LNCAP (cell line): ENCODE measurements around the gene CPM.

Source experiments
- TF ChIP-seq, protein P1 (sequence below): fragments of 450-650 bp; IDR thresholded peaks from 2 replicates; pipeline ENCODE4 v1.5.1; 2017; ENCODE audit warnings: mild to moderate bottlenecking

The CPM gene

DNA sequence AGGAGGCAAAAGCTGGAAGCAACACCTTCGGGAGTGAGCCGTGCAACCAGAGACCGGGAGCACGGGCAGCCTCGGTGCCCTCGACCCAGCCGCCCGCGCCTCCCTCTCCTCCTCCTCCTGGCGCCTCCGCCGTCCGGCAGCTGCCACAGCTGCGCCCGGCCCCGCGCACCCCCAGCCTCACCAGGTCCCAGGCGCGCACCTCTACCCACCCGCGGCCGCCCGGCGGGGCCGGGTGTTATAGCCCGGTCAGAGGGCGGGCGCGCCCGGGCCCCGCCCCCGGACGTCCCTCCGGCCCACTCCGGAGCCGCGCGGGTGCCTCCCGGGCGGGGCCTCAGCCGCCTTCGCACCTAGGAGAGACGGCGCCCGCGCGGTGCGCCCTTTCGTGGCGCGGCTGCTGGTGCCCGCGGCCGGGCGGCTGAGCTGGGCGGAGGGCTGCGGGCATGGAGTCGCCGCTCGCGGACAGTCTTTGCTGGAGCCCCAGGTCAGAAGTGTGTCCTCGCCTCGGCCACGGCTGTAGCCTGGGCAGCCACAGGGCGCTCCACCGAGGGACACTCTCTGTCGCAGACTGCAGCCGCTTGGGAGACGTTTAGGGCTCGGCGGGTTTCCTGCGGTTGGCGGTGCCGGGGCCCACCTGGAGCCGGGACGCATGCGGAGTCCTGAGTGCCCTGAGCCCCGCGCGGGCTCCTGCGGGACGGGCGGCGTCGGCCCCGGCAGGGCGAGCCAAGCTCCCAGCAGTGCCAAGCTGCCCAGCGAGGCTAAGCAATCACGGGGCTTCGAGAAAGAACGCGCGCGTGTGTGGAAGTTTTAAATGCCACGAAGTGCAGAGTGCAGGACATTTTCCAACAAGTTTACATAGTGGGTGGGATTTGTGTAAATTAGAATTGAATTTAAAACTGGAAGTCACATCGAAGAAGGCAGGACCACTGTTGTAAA, at the start of gene CPM:
CPM (minus strand) TSS at position 211 of the 933 bp plus-strand sequence. CDS start 334 bp downstream, outside the sequence.
- TF ChIP-seq, protein P1, sequence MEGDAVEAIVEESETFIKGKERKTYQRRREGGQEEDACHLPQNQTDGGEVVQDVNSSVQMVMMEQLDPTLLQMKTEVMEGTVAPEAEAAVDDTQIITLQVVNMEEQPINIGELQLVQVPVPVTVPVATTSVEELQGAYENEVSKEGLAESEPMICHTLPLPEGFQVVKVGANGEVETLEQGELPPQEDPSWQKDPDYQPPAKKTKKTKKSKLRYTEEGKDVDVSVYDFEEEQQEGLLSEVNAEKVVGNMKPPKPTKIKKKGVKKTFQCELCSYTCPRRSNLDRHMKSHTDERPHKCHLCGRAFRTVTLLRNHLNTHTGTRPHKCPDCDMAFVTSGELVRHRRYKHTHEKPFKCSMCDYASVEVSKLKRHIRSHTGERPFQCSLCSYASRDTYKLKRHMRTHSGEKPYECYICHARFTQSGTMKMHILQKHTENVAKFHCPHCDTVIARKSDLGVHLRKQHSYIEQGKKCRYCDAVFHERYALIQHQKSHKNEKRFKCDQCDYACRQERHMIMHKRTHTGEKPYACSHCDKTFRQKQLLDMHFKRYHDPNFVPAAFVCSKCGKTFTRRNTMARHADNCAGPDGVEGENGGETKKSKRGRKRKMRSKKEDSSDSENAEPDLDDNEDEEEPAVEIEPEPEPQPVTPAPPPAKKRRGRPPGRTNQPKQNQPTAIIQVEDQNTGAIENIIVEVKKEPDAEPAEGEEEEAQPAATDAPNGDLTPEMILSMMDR = no peak

DNA sequence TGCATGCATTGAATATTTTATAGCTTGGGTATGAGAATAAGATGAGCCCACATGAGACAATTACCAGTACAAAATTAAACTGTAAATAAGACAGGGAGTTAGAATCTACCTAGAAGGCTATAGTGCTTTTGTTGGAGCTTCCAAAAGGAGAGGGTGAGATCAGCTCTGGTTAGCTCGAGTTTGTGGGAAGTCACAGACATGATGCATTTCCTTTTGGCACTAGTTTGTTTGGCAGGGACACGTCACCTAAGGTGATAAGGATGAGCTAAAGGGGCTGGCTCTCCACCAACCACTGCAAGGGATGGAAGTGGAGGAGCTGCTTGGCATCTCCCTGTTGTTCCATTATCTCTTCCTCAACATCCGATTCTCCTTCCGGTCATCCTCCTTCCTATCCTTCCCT, 48.5 kb upstream of the CPM start:
- TF ChIP-seq, protein P1 = no peak

DNA sequence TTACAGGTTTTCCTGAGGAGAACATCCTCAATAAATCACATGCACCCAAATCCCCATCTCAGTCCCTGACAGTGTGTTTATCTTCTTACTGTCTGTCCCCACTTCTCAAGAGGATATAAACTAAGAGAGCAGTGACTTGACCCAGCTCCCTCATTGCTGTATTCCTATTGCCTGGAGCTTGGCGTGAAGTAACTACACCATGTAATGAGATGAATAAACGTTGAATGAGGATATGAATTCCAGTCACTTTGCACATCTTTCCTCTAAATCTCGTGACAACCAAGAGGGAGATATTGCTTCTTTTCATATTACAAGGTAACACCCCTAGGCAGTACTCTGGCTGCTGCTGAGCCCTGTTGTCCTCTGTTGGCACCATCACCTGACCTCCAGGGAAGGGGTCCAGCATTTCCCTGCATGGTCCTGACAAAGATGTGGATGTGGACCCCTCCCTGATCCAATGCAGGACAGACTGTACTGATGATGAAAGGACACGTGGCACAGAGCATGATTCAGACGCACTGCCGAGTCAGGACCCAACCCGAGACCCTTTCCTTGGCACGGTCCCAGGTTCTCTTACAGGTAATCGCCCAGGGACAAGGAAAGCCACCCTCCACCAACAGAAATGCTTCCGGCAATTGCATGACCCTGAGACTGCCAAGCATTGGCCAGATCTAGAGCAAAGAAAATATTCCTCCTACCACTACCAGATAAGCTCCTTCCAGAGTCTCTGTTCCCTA, 47.7 kb upstream of the CPM start:
- TF ChIP-seq, protein P1 = no peak

DNA sequence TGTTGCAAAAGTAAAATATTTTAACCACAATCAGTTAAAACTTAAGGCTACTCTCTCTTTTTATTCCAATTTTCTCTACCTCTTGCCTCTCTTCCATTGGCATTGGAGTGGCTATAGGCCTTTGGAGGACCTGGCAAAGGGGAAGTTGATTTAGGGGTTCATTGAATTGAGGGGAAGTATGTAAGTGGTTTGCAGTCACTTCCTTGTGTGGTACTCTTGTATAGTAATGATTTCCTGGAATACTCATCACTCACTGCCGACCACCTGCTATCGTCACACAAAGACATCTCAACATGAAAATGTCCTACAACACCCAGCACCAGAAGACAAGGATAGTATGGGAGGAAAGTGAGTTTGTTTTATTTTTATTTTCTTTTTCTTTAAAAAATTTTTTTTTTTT, 45.7 kb upstream of the CPM start:
- TF ChIP-seq, protein P1 = no peak

DNA sequence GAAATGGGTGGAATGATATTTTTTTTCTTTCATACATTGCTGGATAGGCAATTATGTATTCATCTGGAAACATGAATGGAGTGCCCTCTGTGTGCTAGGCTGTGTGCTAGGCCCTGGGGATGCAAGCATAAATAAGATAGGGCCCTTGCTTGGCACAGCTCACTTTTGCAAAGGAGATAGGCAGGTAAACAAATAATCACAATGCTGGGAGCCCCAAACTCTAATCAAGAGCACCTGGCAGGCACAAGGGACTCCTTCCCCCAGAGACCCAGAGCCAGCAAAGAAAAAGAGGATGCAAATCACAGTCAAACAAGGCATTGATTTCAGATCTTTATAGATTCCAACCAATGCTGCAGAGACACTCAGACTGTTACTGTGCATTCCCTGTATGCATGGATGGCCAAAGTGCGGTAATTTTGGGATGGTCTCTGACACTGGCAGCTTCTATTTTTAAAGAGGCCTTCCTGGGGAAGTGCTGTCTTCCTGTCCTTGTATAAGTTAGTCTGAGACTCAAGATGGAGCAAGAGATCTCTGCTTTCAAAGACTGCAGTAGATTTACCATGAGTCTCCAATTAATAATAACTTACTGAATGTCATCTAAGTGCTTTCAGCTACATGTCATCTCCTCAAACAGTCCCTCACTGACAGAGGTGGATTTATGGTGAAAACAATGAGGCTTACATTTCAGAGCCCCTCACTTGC, 45.1 kb upstream of the CPM start:
- TF ChIP-seq, protein P1 = no peak

DNA sequence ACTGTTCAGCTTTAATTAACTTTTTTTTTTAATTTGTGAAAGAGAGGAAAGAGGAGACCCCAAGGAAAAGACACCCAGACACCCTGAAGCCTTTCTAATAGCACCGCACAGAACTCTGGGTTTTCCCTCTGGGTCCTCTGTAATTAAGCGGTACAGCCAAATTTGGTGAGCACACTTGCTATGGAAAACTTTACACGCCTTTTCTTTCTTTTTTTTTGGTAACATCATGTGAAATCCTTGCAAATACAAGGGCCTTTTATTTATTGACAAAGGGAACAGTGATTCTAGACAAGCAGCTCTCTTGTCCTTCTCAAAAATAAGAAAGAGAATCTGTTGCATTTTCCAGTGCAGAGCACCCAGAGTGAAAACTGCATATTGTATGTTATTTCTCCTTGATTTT, 44.4 kb upstream of the CPM start:
- TF ChIP-seq, protein P1 = no peak

DNA sequence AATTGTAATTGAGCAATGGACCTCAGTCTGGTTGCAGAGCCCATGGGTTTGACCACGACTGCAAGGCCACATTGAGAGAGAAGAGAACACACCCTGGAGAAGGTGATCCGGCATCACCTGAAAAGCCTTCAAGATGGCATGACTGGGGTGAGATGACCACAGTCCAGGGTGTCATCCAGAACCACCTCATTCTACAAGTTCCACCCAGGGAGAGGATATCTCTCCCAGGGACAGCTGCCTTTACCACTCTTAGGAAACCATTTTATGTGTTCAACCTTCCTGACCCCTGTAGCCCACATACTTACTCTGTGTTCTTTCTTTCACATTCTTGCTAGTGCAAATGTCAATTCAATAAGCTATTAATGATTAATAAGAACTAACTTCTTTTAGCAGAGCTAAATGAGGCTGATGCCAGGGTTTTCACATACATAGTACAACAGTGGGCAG, 43.4 kb upstream of the CPM start:
- TF ChIP-seq, protein P1 = no peak
